LNCAP (cell line): Measurements from ENCODE around the gene GAST.

Experiments
- CTCF ChIP-seq: fragments of 450-650 bp; IDR thresholded peaks from 2 replicates; pipeline ENCODE4 v1.5.1; 2017; ENCODE audit warnings: mild to moderate bottlenecking

GAST gene

GRCh38 chr17:41737680-41738023 lies 25.5 kb downstream of the GAST start:
- TF ChIP-seq CTCF, result no peak

- TF ChIP-seq CTCF, result peak; percentile 94
These were observed 26.1 kb downstream of the GAST start for GRCh38 chr17:41738077-41738800.

- no peak for TF ChIP-seq CTCF
These were observed 26.6 kb downstream of the GAST start for GRCh38 chr17:41738801-41739112.

- TF ChIP-seq CTCF, result no peak
These were observed 27.7 kb downstream of the GAST start for GRCh38 chr17:41739661-41740352.

GRCh38 chr17:41740506-41740905 lies 28.4 kb downstream of the GAST start:
- no peak for TF ChIP-seq CTCF

GRCh38 chr17:41741709-41742108 lies 29.6 kb downstream of the GAST start:
- TF ChIP-seq CTCF, result no peak

GRCh38 chr17:41748275-41748674 lies 36.1 kb downstream of the GAST start:
- TF ChIP-seq CTCF, result no peak
